ENCODE results near the gene PRKAG2.

DNA sequence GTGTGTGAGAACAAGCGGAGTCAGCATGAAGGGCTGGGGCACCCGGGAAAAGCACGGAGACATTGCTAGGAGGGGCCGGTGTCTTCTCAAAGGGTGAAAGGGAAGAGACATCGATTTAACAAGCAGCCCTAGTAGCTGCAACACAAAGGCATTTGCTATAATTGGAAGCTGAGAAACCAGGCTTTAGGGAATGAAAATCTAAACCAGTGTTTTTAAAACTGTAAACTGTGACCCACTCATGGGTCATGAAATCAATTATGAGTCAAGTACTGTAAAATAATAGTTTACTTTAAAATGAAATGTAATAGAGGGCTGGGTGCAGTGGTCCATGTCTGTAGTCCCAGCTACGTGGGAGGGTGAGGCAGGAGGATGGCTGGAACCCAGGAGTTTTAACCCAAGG lies 228.5 kb downstream of the PRKAG2 start:
- TF ChIP-seq GATA3 (IDR thresholded peaks at IDR 0.05; ENCODE audit: low read depth, low read length) (no peak), GATA2 (IDR thresholded peaks at IDR 0.05; ENCODE audit: low read depth, low read length) (no peak)

Measured in SH-SY5Y (cell line).